ENCODE results near the gene DOCK8.
A peak's percentile ranks its signal among the peaks of the same experiment; 100 is the strongest.

The DOCK8 gene

DNA sequence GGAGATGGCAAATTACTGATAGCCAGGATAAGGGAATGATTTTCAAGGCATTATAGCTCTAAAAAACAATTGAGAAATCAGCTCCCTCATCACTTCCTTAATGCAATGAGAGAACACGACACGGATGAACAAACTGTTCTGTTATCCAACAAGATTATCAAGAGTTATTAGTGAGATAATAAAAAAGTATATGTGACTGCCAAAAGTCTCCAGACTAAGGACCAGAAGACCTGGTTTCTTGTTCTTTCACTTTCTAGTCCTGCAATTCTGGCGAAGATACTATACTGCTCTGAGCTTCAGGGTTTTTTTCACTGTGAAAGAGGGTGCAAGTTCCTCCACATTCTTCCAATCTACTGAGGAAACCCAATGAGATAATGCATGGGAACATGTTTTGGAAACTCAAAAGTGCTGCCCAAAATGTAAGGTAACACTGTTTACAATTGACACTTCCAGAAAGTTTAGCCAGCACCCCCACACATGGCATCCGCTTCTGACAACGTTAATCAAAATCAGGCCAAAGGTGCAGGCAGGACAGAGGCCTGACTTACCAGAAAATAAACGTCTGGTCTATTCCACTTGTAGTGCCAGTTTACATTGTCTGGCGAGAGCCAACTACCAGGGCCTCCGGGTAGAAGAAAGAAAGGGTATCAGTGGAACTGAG is 254.2 kb downstream of the DOCK8 start:
- no peak for DNase-seq

DNA sequence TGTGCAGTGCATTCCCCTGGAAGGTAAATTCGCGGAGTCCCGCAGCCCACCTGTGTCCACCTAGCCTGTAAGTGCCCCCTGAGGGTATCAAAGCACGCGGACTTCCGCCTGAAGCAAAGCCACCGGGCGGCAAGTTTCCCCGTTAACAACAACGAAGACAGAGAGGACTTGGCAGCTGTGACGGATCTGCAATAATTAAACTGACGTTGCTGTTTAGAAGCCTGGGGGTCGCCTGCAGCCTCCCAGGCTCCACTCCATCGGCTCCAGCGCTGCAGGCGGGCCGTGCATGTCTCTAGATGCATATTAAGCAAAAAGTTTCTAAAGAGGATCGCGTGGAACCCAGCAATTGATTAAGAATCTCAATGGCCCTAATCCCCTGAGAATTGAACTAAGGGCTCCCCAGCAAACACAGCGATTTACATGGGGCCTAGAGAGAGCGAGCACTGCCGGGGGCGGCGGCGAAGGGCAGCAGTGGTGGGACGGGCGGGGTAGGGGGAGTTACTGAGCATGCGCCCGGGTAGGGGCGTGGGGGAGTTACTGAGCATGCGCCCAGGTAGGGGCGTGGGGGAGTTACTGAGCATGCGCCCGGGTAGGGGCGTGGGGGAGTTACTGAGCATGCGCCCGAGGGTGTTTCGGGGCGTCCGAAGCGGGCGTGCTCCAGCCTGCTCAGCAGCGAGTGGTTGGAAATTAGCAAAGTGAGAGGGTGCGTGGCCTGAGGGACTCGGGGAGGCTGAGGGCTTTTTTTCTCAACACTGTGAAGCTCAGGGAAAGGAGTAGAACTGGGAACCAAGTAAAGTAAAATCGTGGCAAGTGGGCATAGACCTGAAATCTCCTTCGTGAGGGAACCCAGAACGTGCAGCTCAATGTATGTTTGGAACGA is 255.2 kb downstream of the DOCK8 start:
- DNase-seq, result peak; percentile 92

DNA sequence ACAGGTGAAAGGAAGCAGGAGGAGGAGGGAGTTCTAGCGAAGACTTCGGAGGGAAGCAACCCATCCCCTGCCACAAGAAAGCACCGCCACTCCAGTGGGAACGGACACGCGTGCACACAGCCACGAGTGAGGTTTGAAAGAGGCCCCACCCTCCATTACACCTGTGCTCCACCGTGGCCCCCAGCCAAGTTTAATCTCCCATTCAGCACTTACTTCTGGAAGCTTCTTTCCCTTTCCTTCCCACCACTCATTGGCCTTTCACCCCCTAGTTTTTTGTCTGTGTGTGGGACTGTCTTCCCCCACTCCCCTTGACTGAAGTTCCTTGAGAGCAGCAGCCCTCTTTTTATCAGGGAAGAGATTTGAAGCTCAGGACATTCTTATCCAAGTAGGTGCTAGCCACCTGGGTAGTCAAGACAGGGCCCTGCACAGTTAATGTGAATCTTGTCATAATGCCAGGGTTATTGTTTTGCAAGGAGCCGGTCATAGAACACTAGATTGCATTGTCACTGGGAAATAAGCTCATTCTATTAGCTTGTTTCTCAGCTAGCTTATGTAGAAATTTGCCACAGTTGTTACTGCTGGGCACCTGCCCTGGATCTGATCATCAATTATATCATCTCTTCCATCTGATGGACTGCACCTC is 256.0 kb downstream of the DOCK8 start:
- peak; percentile 37 for DNase-seq

DNA sequence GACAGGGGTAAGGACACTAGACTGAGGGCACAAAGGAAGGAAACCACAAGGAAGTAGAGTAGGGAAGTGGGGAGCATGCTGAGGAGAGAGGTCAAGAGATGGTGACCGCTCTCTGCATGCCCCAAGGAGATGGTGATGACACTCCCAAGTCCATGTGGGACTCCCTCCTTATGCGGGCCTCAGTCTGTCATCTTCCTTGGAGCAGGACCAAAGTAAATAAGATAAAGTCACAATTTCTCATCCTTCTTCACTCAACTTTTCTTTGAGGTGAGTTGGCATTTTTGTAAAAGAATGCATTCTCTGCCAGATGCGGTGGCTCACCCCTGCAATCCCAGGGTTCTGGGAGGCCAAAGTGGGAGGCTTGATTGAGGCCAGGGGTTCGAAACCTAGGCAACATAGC is 256.7 kb downstream of the DOCK8 start:
- no peak for DNase-seq

GRCh38 chr9:472479-473075 is 257.9 kb downstream of the DOCK8 start:
- no peak for DNase-seq

DNA sequence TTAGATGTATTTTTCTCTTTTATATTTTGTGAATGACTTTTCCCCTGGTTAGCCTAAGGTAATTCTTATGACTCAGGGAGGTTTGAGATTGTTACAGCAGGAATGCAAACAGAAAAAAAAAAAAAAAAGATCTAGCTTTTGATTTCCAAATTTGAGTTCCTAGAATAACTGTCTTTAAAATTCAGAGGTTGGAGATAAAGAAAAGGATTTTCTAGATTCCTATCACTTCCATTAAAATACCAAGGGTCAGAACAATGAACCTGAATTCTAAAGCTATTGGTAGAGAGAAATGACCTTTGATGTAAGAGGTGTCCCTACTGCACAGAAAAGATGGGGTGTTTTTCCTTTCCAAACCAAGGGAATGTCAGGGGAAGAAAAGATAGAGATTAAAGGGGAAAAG is 262.5 kb downstream of the DOCK8 start:
- no peak for DNase-seq

DNA sequence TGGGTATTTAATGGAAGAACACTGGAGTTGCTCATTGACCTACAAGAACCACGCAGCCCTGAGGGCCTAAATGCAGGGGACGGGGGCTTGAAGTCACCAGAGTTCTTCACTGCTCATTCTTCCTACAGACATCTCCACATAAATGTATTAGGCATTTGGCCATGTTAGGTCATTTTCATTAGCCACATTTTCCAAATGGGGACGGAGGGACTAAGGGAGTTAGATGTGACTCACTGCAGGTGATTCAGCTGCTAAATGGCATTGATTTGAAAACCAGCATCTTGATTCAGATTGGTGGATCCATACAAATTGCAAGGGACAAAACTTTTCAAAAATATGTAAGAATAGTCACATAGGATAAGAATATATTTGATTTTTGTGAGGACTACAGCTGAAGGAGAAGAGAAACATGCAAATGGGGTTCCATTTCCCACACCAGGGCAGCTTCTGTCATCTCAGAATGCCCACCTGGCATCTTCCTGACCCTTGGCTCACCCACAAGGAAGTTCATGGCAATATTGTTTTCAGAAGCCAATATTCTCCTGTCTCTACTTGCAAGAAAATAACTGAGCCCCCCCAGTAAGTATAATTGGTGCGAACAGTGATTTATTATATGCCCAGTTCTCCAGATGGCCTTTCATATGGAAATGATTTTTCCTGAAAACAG is 264.8 kb downstream of the DOCK8 start:
- DNase-seq, result no peak

GRCh38 chr9:479971-480350 is 265.3 kb downstream of the DOCK8 start:
- no peak for DNase-seq

DNA sequence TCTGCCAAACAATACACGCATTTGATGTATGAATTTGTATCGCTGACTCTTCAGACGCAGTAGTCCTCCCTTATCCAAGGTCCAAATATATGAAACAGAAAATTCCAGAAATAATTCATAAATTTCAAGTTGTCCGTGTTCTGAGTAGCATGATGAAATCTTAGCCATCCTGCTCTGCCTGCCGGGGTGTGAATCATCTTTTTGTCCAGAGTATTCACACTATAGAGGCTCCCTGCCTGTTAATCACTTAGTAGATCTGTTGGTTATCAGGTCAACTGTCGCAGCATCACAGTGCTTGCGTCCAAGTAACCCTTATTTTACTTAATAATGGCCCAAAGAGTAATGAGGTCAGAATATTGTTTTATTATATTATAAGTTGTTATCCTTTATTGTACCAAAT is 268.1 kb downstream of the DOCK8 start:
- no peak for DNase-seq

DNA sequence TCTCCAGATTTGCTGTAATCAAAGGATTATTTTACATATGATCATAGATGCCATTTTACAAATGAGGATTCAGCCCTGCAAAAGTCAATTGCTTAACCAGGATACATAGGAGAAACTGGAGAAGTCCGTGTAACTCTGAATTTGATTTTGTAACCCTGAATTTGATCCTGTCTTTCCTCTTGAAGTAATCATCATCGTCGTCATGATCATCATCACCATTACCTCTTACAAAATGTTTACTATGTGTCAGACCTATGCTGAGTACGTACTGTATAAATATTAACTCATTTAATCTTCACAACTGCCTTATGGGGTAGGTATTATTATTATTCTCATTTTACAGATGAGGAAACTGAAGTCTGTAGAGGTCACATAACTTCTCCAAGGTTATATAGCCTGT is 271.5 kb downstream of the DOCK8 start:
- DNase-seq, result no peak

DNA sequence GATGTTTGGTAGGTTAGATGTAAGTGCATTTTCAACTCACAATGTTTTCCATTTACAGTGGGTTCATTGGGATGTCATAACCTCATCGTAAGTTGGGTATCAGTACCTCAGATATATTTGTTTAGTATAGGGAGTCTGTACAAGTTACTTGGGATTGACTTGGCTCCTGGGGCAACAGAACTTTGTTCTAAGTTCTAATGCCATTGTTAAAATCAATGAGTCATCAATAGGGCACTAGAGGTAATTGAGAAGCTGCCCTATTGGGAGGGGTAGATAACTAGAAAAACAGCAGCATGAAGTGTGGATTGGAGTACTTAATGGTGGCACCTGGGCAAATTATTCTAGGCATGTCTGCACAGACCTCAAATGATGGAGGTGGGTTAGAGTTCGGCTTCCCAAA is 272.8 kb downstream of the DOCK8 start:
- DNase-seq, result no peak

GRCh38 chr9:488448-488847 is 273.8 kb downstream of the DOCK8 start:
- no peak for DNase-seq

- no peak for DNase-seq
Measured at GRCh38 chr9:489198-490197, 274.8 kb downstream of the DOCK8 start.

- DNase-seq, result no peak
Measured at GRCh38 chr9:494764-495163, 280.1 kb downstream of the DOCK8 start.

DNA sequence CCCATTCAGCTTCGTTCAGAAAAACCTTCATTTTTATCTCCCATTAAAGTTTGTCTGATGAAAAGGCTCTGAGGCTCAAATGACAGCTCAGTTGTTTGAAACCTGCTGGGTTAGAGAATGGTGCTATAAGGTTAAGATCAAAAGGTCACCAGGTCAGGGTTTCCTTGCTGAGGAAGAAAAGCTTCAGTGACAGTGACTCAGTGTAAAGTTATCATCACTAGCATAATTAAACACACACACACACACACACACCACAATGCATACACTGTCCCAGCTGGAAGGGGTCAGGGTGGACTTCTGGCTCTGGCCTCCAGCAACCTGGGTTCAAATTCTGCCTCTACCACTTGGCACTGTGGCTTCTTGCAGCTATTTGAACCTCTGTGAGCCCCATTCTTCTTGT is 281.1 kb downstream of the DOCK8 start:
- DNase-seq, result no peak

GRCh38 chr9:503326-503725 is 288.7 kb downstream of the DOCK8 start:
- DNase-seq, result no peak

DNA sequence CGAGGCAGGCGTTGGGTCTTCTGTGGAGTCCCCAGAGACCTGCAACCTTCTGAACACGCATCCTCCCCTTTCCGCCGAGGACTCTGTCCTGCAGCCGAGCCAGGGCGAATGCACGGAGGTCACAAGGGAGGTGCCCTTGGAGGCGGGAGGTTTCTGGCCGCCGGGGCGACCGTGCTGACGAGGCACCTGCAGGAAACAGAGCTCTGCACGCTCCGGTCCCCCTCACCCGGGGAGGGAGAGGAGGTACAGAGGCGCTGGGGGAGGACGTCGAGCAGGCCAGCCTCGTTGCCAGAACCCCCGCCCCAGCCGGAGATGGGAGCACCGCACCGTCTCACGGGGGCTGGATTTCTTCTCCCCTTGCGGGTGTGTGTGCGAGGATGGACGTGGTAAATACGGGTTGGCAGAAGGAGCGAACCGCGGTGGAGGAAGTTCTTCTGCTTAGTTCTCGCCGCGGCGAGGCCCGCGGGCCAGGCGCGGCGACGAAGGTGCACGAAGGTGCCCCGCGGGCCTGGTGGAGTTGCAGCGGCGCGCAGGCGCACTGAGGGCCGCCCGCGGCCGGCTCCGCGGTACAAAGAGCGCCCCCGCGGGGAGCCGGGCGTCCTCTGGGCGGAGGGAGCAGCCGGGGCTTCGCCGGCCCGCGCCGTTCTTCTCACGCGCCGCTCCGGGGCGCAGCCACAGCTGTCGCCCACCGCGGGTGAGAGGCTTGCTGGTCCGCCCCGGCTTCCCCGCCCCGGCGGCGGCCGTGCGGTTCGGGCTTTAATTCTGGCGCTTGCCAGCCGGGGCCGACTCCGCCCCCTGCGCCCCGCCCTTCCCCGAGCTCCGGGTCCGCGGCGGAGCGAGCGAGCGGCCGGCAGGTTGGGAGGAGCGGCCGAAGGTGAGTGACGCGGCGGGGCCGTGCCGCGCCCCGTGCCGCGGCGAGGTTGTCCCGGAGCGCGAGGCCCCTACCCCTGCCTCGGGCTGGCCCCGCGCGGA is 289.5 kb downstream of the DOCK8 start, which contains the start of gene KANK1:
KANK1 (plus strand) TSS at position 815 of the 972 bp plus-strand sequence.
- peak; percentile 80 for DNase-seq

DNA sequence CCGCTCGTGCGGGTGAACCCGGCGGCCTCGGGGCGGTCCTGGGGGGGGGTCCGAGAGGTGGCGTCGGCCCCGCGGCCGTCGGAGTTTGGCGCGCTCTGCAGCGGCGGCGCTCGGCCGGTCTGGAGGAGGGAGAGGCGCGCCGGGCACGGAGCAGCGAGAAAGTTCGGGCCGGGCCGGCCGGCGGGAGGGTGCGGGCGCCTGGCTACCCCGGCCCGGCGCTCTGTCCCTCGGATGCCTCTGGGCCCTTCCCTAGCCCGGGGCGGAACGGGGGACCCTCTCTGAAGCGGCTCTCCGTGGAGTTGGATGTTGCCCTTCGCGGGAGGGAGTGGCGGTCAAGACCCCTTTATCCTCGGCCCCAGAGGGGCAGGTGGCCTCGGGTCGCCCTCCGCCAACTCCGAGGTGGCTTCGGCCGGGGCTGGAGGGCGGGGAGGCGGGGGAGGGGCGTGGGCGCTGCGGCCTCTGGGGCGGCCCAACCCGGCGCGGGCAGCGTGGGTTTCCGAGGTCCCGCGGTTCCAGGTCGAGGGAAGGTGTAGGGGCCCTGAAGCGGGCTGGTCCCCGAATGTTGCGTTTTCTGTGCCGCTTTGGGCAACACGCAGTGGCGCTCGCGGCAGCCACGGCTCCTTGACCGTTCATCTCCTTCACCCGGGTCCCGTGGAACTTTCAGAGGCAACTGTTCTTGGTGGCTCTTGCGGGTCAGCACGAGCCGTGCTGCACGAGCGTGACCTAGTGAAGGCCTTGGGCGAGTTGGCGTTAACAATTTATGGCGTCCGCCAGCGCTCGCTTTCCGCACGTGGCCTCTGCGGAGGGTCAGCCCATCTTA is 290.5 kb downstream of the DOCK8 start:
- DNase-seq, result peak; percentile 29

- no peak for DNase-seq
Measured at GRCh38 chr9:505741-506059, 291.0 kb downstream of the DOCK8 start.

DNA sequence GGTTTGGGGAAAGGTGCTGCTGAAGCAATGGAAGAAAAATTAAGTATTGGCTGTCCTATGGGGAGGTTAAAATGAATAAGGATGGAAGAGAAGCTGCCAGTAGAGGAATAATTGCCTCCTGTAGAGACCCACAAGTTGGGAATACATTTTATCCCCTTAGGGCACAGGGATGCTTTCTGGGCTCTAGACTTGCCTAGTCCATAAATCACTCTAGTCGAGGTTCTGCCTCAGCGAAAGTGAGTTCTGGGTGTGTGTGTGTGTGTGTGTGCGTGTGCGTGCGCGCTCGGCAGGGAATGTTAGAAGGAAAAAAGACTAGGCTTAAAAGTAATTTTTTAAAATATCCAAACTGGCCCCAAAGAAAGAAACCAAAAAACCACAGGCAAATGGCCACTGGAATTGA is 291.6 kb downstream of the DOCK8 start:
- no peak for DNase-seq

All from femur (tissue), 1 donor.